Midbrain (tissue), 1 donor: ENCODE results near the gene COL18A1.
"Not testable (repeated sequence)": the region's sequence is repeated elsewhere in the genome, so short reads cannot be mapped to it uniquely, and the experiment has no call there.

Source experiments
- DNase-seq: peaks from one replicate; lab custom pipeline; 2025; lab: John Stamatoyannopoulos, UW

The COL18A1 gene

DNA sequence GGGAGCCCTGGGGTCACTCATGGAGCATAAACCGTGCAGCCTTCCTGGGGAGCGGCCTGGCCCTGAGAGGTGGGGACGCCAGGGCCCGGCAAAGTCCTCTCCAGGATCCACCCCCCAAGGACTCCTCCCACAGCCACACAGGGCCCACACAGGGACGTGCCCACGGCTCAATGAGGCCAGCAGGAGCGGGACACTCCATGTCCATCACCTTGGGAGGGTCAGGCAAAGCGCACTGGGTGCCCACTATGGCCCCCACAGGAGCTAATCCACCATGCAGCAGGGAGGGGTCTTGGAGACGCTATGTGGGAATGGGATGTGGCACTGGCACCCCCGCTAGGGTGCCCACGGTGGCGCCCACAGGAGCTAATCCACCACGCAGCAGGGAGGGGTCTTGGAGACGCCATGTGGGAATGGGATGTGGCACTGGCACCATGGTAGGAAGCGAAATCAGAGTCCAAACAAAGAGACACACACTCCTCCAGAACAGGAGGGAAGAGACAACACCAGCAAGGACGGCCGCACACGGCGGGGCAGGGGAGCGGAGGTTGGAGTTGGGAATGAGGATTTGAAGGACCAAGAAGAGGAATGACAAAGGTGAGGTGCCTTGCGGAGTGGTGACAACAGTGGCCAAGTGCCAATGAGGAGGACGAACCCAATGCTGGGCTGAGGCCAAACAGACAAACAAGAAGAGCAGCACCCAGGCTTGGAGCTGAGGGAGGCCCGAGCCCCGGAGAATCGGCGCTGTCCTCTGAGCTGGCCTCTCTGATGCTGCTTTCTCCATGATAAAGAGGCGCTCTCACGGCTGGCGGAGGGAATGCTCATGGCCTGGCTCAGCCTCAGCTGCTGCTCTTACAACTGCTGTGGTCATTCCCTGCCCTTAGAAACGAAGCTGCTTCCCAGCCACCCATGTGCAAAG, 155.4 kb downstream of the COL18A1 start:
- DNase-seq, result no peak

DNA sequence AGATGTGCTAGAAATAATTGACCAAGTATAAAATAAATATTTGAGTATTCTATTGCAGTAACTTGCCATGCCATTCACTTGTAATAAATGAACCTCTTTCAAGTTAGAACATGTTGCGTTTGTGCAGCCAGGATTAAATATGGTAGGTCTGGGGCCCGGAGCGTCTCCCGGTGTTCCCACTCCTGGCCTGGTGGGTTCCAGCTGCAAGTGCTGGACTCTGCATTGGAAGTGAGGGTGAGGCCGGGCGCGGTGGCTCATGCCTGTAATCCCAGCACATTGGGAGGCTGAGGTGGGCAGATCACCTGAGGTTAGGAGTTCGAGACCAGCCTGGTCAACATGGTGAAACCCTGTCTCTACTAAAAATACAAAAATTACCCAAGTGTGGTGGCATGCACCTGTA, 156.3 kb downstream of the COL18A1 start:
- not testable (repeated sequence) for DNase-seq

DNA sequence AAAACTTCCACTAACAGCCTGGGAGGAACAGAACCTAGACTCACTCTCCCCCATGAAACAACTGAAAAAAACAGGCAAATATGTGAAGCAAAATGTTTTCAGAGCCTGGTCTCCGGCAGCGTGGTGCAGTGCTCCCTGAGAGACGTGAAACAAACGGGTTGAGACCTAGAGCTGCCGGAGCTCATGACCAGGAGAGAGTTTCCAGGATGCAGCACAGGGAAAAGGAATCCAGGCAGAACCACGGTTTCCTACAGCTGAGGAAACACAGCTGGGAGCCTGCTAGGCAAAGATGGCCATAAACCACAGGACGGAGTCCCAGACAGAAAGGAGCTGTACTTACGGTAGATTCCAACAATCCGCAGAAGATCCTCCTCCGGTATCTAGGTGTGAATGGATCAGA, 157.4 kb downstream of the COL18A1 start:
- no peak for DNase-seq

DNA sequence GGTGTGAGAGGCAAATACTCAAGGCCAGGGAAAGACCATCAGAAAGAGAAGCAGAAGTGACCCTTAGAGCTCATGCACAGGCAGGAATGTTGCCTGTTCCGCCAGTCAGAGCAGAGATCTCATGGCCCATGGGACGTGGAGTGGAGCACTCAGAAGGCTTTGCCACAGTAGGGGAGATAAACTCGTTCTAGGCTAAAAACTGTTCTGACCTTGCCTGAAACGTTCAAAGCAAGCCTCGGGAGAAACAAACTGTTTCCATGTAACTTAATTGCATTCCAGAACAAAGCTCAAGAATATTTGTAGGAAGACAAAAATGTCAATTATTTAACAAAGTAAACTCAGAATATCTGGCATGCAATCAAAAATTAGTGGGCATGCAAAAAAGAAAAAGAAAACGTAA, 158.0 kb downstream of the COL18A1 start:
- DNase-seq, result no peak
